Astrocyte (in vitro differentiated cells and primary cell): ENCODE results near the gene ACAD8. TPM values are rescaled to one million over a fixed set of nuclear protein-coding genes. Genes with fewer than 3 reads are reported as not detected.
A peak's percentile ranks its signal among the peaks of the same experiment; 100 is the strongest.

ENCODE experiments used
- DNase-seq: peaks from one replicate; pipeline ENCODE4 v3.0.0-alpha.2; 2010; ENCODE audit warnings: low read depth
- FAIRE-seq: peaks from 2 replicates; lab custom pipeline; 2011; peaks lifted over from hg19 to GRCh38; lab: Jason Lieb, UNC
- H2AFZ ChIP-seq: 2 replicates; pipeline ENCODE4 v1.6.0; 2012; ENCODE audit warnings: low read depth, low read length, inconsistent platforms
- H3K27ac ChIP-seq: 2 replicates; pipeline ENCODE4 v1.5.1; 2011; ENCODE audit warnings: low read depth, low read length, inconsistent platforms
- H3K27me3 ChIP-seq: 2 replicates; pipeline ENCODE4 v1.6.0; 2011; ENCODE audit warnings: low read length, inconsistent platforms; ENCODE audit not compliant: insufficient read depth
- H3K36me3 ChIP-seq: 2 replicates; pipeline ENCODE4 v1.5.1; 2011; ENCODE audit warnings: low read length, inconsistent platforms; ENCODE audit not compliant: insufficient read depth
- H3K4me1 ChIP-seq: 2 replicates; pipeline ENCODE4 v1.5.1; 2011; ENCODE audit warnings: low read length, inconsistent platforms; ENCODE audit not compliant: insufficient read depth
- H3K4me2 ChIP-seq: 2 replicates; pipeline ENCODE4 v1.6.0; 2012; ENCODE audit warnings: low read length, inconsistent platforms
- H3K4me3 ChIP-seq: 2 replicates; pipeline ENCODE4 v1.5.1; 2011; ENCODE audit warnings: low read depth, mild to moderate bottlenecking, low read length, inconsistent platforms; ENCODE audit not compliant: insufficient read depth
- H3K79me2 ChIP-seq: 2 replicates; pipeline ENCODE4 v1.6.0; 2012; ENCODE audit warnings: mild to moderate bottlenecking, low read length, inconsistent platforms; ENCODE audit not compliant: insufficient read depth
- H3K9ac ChIP-seq: 2 replicates; pipeline ENCODE4 v1.6.0; 2012; ENCODE audit warnings: mild to moderate bottlenecking, low read length, inconsistent platforms
- H3K9me3 ChIP-seq: 2 replicates; pipeline ENCODE4 v1.5.1; 2012; ENCODE audit warnings: low read depth, mild to moderate bottlenecking, low read length, inconsistent platforms; ENCODE audit not compliant: insufficient read depth
- H4K20me1 ChIP-seq: 2 replicates; pipeline ENCODE4 v1.6.0; 2012; ENCODE audit warnings: low read length, inconsistent platforms; ENCODE audit not compliant: insufficient read depth
- H3K27ac Mint-ChIP-seq: one replicate; pipeline ENCODE4 v1.8.0; 2021; ENCODE audit warnings: mild to moderate bottlenecking, mixed read lengths; ENCODE audit not compliant: unreplicated experiment
- H3K27me3 Mint-ChIP-seq: one replicate; pipeline ENCODE4 v1.8.0; 2021; ENCODE audit warnings: low read depth, mixed read lengths; ENCODE audit not compliant: unreplicated experiment
- H3K36me3 Mint-ChIP-seq: one replicate; pipeline ENCODE4 v1.8.0; 2021; ENCODE audit warnings: low read depth, mixed read lengths; ENCODE audit not compliant: unreplicated experiment
- H3K4me1 Mint-ChIP-seq: one replicate; pipeline ENCODE4 v1.8.0; 2021; ENCODE audit warnings: low read depth, mixed read lengths; ENCODE audit not compliant: unreplicated experiment
- H3K4me3 Mint-ChIP-seq: one replicate; pipeline ENCODE4 v1.8.0; 2021; ENCODE audit warnings: mild to moderate bottlenecking, moderate library complexity, mixed read lengths; ENCODE audit not compliant: unreplicated experiment
- H3K9me3 Mint-ChIP-seq: one replicate; pipeline ENCODE4 v1.8.0; 2021; ENCODE audit warnings: mild to moderate bottlenecking, mixed read lengths; ENCODE audit not compliant: unreplicated experiment
- CTCF ChIP-seq: IDR thresholded peaks from 2 replicates; pipeline ENCODE4 v1.5.1; 2011; ENCODE audit warnings: low read depth, mild to moderate bottlenecking, inconsistent platforms, low read length, moderate library complexity; ENCODE audit not compliant: insufficient read depth
- EZH2 ChIP-seq: IDR thresholded peaks from 2 replicates; pipeline ENCODE4 v1.6.1; 2012; ENCODE audit warnings: mild to moderate bottlenecking, low read length, inconsistent platforms; ENCODE audit not compliant: insufficient read depth
- total RNA-seq: library from RNA; stranded (reverse); gene quantifications from 2 replicates; pipeline ENCODE4 v1.2.1, GENCODE V29; 2021

The ACAD8 gene
- total RNA-seq, 1 donor from 2014 or later: 15.8 TPM

GRCh38 chr11:134228625-134229024, 24.7 kb upstream of the ACAD8 start:
- no peak for FAIRE-seq
- Histone ChIP-seq H3K4me1 (peaks cover 19% of the 10 kb centered on the region), H3K79me2 (peaks cover 84% of the 10 kb centered on the region), H3K4me3 (no peak overlapping the region), H3K27me3 (no peaks in the 10 kb centered on the region), H3K9me3 (no peaks in the 10 kb centered on the region), H3K27ac (no peak overlapping the region), H4K20me1 (peaks cover 82% of the 10 kb centered on the region), H2AFZ (no peak overlapping the region), H3K4me2 (no peak overlapping the region), H3K36me3 (peaks cover 5% of the 10 kb centered on the region), H3K9ac (no peak overlapping the region)
- peaks cover 28% of the 10 kb centered on the region for H3K4me1 Mint-ChIP-seq
- H3K27me3 Mint-ChIP-seq: no peaks in the 10 kb centered on the region
- no peaks in the 10 kb centered on the region for H3K9me3 Mint-ChIP-seq
- H3K36me3 Mint-ChIP-seq: peaks cover 4% of the 10 kb centered on the region
- H3K27ac Mint-ChIP-seq: no peak overlapping the region
- TF ChIP-seq EZH2: no peak
- no peak for TF ChIP-seq CTCF
- DNase-seq: peak; percentile 45
- no peak overlapping the region for H3K4me3 Mint-ChIP-seq

GRCh38 chr11:134229126-134229790, 24.1 kb upstream of the ACAD8 start:
- H3K4me1 ChIP-seq: peaks cover 19% of the 10 kb centered on the region
- FAIRE-seq: no peak
- no peak overlapping the region for H3K27ac ChIP-seq
- no peaks in the 10 kb centered on the region for H3K27me3 ChIP-seq
- Mint-ChIP-seq H3K4me1 (peaks cover 28% of the 10 kb centered on the region), H3K4me3 (no peak overlapping the region), H3K27me3 (no peaks in the 10 kb centered on the region), H3K9me3 (no peaks in the 10 kb centered on the region), H3K27ac (no peak overlapping the region), H3K36me3 (peaks cover 4% of the 10 kb centered on the region)
- DNase-seq: no peak
- H3K36me3 ChIP-seq: peaks cover 5% of the 10 kb centered on the region
- H3K9ac ChIP-seq: no peak overlapping the region
- no peaks in the 10 kb centered on the region for H3K9me3 ChIP-seq
- no peak overlapping the region for H2AFZ ChIP-seq
- no peak for TF ChIP-seq EZH2
- no peak for TF ChIP-seq CTCF
- H3K4me2 ChIP-seq: no peak overlapping the region
- peaks cover 83% of the 10 kb centered on the region for H3K79me2 ChIP-seq
- H4K20me1 ChIP-seq: peaks cover 88% of the 10 kb centered on the region
- no peak overlapping the region for H3K4me3 ChIP-seq

GRCh38 chr11:134230339-134230738, 23.0 kb upstream of the ACAD8 start:
- Histone ChIP-seq H3K4me3 (no peak overlapping the region), H3K9me3 (no peaks in the 10 kb centered on the region), H4K20me1 (peaks cover 92% of the 10 kb centered on the region), H3K79me2 (peaks cover 83% of the 10 kb centered on the region), H3K9ac (no peak overlapping the region), H3K36me3 (peaks cover 8% of the 10 kb centered on the region), H3K4me1 (peaks cover 18% of the 10 kb centered on the region), H3K27ac (no peak overlapping the region), H2AFZ (no peak overlapping the region), H3K4me2 (no peak overlapping the region), H3K27me3 (no peaks in the 10 kb centered on the region)
- Mint-ChIP-seq H3K36me3 (peaks cover 5% of the 10 kb centered on the region), H3K9me3 (no peaks in the 10 kb centered on the region), H3K4me1 (peaks cover 28% of the 10 kb centered on the region), H3K27me3 (no peaks in the 10 kb centered on the region), H3K4me3 (no peak overlapping the region), H3K27ac (no peak overlapping the region)
- FAIRE-seq (no peak), DNase-seq (no peak)
- no peak for TF ChIP-seq CTCF
